IMR-90 (cell line): ENCODE data around the gene GAL3ST2. TPM values are rescaled to one million over a fixed set of nuclear protein-coding genes. Genes with fewer than 3 reads are reported as not detected.
"Not testable (repeated sequence)": the region's sequence is repeated elsewhere in the genome, so short reads cannot be mapped to it uniquely, and the experiment has no call there.

Source experiments
- ATAC-seq: fragments of 200-7000 bp; cut with Tn5 transposase; 2 replicates; pipeline ENCODE4 v1.9.1; 2020; ENCODE audit warnings: low read depth, mild to moderate bottlenecking, moderate library complexity
- BruUV-seq: library from RNA; stranded (reverse); fragments of 400-500 nt; replicated peaks from 2 replicates; lab custom pipeline; 2021; lab: Mats Ljungman, UMichigan
- CTCF ChIA-PET: fragments of 300-600 bp; formaldehyde crosslinking; extraction: SDS; loops from one replicate; lab custom pipeline; 2021; ENCODE audit warnings: antibody characterized with exemption; lab: Yijun Ruan, JAX
- POLR2A ChIA-PET: fragments of 300-600 bp; sonication (Branson Sonifier 250); formaldehyde crosslinking; loops from one replicate; lab custom pipeline; 2022; ENCODE audit warnings: antibody characterized with exemption; ENCODE audit not compliant: unreplicated experiment; lab: Charles Lee
- DNase-seq: peaks from one replicate; pipeline ENCODE4 v3.0.0; 2013
- H2AFZ ChIP-seq: replicated peaks from 2 replicates; pipeline ENCODE3; 2013; ENCODE audit warnings: low read length, mild to moderate bottlenecking; ENCODE audit not compliant: poor library complexity
- H2AK5ac ChIP-seq: 2 replicates; pipeline ENCODE4 v1.6.1; 2013; ENCODE audit warnings: low read depth, low read length, inconsistent platforms
- H2AK9ac ChIP-seq: replicated peaks from 2 replicates; pipeline ENCODE3; 2013; ENCODE audit warnings: mild to moderate bottlenecking, low read depth, low read length, moderate library complexity; ENCODE audit not compliant: poor library complexity
- H2BK120ac ChIP-seq: 2 replicates; pipeline ENCODE4 v1.6.1; 2013; ENCODE audit warnings: low read depth, low read length, inconsistent platforms
- H2BK15ac ChIP-seq: 3 replicates; pipeline ENCODE4 v1.6.1; 2013; ENCODE audit warnings: low read depth, low read length, inconsistent platforms
- H2BK20ac ChIP-seq: 2 replicates; pipeline ENCODE4 v1.6.1; 2013; ENCODE audit warnings: low read depth, mild to moderate bottlenecking, inconsistent platforms, low read length, moderate library complexity
- H2BK5ac ChIP-seq: 2 replicates; pipeline ENCODE4 v1.6.1; 2013; ENCODE audit warnings: mild to moderate bottlenecking, low read depth, low read length, inconsistent platforms; ENCODE audit not compliant: poor library complexity, severe bottlenecking
- H3K14ac ChIP-seq: replicated peaks from 2 replicates; pipeline ENCODE4 v1.6.1; 2013; ENCODE audit warnings: low read depth, low read length, inconsistent platforms
- H3K18ac ChIP-seq: 2 replicates; pipeline ENCODE4 v1.6.1; 2013; ENCODE audit warnings: low read depth, low read length, control low read depth
- H3K23ac ChIP-seq: 2 replicates; pipeline ENCODE4 v1.6.1; 2013; ENCODE audit warnings: low read depth, low read length, inconsistent platforms
- H3K27ac ChIP-seq: 2 replicates; pipeline ENCODE4 v1.5.1; 2013; ENCODE audit warnings: mild to moderate bottlenecking, control low read depth, low read length; ENCODE audit not compliant: insufficient read depth
- H3K27me3 ChIP-seq: 2 replicates; pipeline ENCODE4 v1.6.1; 2013; ENCODE audit warnings: low read length; ENCODE audit not compliant: control insufficient read depth, insufficient read depth
- H3K36me3 ChIP-seq: 2 replicates; pipeline ENCODE4 v1.6.1; 2013; ENCODE audit warnings: low read length, mixed read lengths; ENCODE audit not compliant: control insufficient read depth, insufficient read depth
- H3K4ac ChIP-seq: 2 replicates; pipeline ENCODE4 v1.6.1; 2013; ENCODE audit warnings: low read depth, low read length, inconsistent platforms
- H3K4me1 ChIP-seq: 2 replicates; pipeline ENCODE4 v1.6.1; 2013; ENCODE audit warnings: low read length, mixed read lengths; ENCODE audit not compliant: control insufficient read depth, insufficient read depth
- H3K4me2 ChIP-seq: 2 replicates; pipeline ENCODE4 v1.6.1; 2013; ENCODE audit warnings: low read depth, mild to moderate bottlenecking, control low read depth, low read length, moderate library complexity
- H3K4me3 ChIP-seq: 2 replicates; pipeline ENCODE4 v1.5.1; 2013; ENCODE audit warnings: low read depth, mild to moderate bottlenecking, control low read depth, low read length, moderate library complexity; ENCODE audit not compliant: insufficient read depth
- H3K56ac ChIP-seq: 2 replicates; pipeline ENCODE4 v1.6.1; 2013; ENCODE audit warnings: low read length, inconsistent platforms; ENCODE audit not compliant: insufficient read depth; ENCODE audit errors: extremely low read depth
- H3K79me1 ChIP-seq, 2 experiments: 2 replicates each; pipeline ENCODE4 v1.6.1; 2013; ENCODE audit warnings: low read length in 2 of 2, inconsistent platforms in 1 of 2, low read depth in 1 of 2
- H3K9ac ChIP-seq: 2 replicates; pipeline ENCODE4 v1.6.1; 2013; ENCODE audit warnings: low read depth, low read length, control low read depth
- H3K9me1 ChIP-seq: 2 replicates; pipeline ENCODE4 v1.6.1; 2013; ENCODE audit warnings: low read length, inconsistent platforms; ENCODE audit not compliant: insufficient read depth
- H3K9me3 ChIP-seq: 2 replicates; pipeline ENCODE4 v1.6.1; 2013; ENCODE audit warnings: low read length; ENCODE audit not compliant: control insufficient read depth, insufficient read depth
- H4K20me1 ChIP-seq: 2 replicates; pipeline ENCODE4 v1.6.1; 2013; ENCODE audit warnings: low read length, inconsistent platforms; ENCODE audit not compliant: insufficient read depth
- H4K5ac ChIP-seq: 2 replicates; pipeline ENCODE4 v1.6.1; 2013; ENCODE audit warnings: mild to moderate bottlenecking, low read depth, low read length, control low read depth
- H4K8ac ChIP-seq, 2 experiments: 2 replicates each; pipeline ENCODE4 v1.6.1; 2013; ENCODE audit warnings: low read depth in 2 of 2, low read length in 2 of 2, control low read depth in 1 of 2, inconsistent platforms in 1 of 2
- H4K91ac ChIP-seq: 2 replicates; pipeline ENCODE4 v1.6.1; 2013; ENCODE audit warnings: low read depth, low read length, inconsistent platforms; ENCODE audit not compliant: insufficient read depth
- ELK1 ChIP-seq: fragments of 150-350 bp; IDR thresholded peaks from 2 replicates; pipeline ENCODE4 v1.6.1; 2016; ENCODE audit warnings: low read depth, mild to moderate bottlenecking, low read length, moderate library complexity, borderline replicate concordance
- MAFK ChIP-seq: IDR thresholded peaks from 2 replicates; pipeline ENCODE4 v1.6.1; 2012; ENCODE audit warnings: low read depth, low read length, improper control_type of control experiment
- SMC3 ChIP-seq: fragments of 150-350 bp; IDR thresholded peaks from 2 replicates; pipeline ENCODE4 v1.6.1; 2016; ENCODE audit warnings: low read depth, mild to moderate bottlenecking, antibody characterized with exemption, low read length, moderate library complexity
- USF2 ChIP-seq: fragments of 150-350 bp; IDR thresholded peaks from 2 replicates; pipeline ENCODE4 v1.6.1; 2017; ENCODE audit warnings: mild to moderate bottlenecking, antibody characterized with exemption, low read length, low read depth
- WGBS, 2 experiments: methylation state at CpG; one replicate each; pipeline versions ENCODE4 v1.1.5 to v1.1.7; 2013; ENCODE audit warnings: missing lambda C conversion rate in 2 of 2; ENCODE audit not compliant: insufficient read length in 1 of 2; ENCODE audit errors: extremely low coverage in 2 of 2; 5-methylcytosine and 5-hydroxymethylcytosine counted together
- dilution Hi-C: fragments of 300-500 bp; cut with HindIII; formaldehyde crosslinking; loops from one replicate; pipeline ENCODE4 v1.14.3; 2018; ENCODE audit warnings: low sequenced_read_pairs; ENCODE audit not compliant: unreplicated experiment
- in situ Hi-C: fragments of 300-500 bp; cut with MboI; formaldehyde crosslinking; loops from 3 replicates; pipeline ENCODE4 v1.14.3; 2019; ENCODE audit warnings: low sequenced_read_pairs, inconsistent platforms, mixed read lengths
- intact Hi-C: fragments of 100-400 bp; cut with micrococcal nuclease; formaldehyde crosslinking; loops from 2 replicates; pipeline ENCODE4 v1.10.0; 2022
- polyA plus RNA-seq, 3 experiments: library from polyadenylated mRNA; depleted of rRNA; stranded (reverse); fragments of >200 nt; gene quantifications; 2 replicates each; pipeline ENCODE4 v1.2.3, GENCODE V29; 2012; ENCODE audit warnings: low replicate concordance in 1 of 3
- total RNA-seq: library from RNA; depleted of rRNA; stranded (reverse); fragments of >200 nt; gene quantifications from 2 replicates; pipeline ENCODE4 v1.2.3, GENCODE V29; 2012

GAL3ST2 gene
- total and polyA plus RNA-seq, 2 of the 4 experiments (the other 2 are of a cell fraction), result 0.07 TPM; not detected in 1

GRCh38 chr2:241817126-241817820, 40.7 kb downstream of the GAL3ST2 start (continued):
- TF ChIP-seq USF2, result no peak
- no peak for TF ChIP-seq MAFK
- no peak for TF ChIP-seq SMC3
- no peak for TF ChIP-seq ELK1

GRCh38 chr2:241817821-241818215, 41.2 kb downstream of the GAL3ST2 start:
- H2AK9ac ChIP-seq, H3K9me1 ChIP-seq, H3K56ac ChIP-seq, H4K8ac ChIP-seq, H3K27ac ChIP-seq, H2BK20ac ChIP-seq, H3K36me3 ChIP-seq, H2AK5ac ChIP-seq, H2BK120ac ChIP-seq, H3K14ac ChIP-seq, BruUV-seq, H2BK5ac ChIP-seq, H2BK15ac ChIP-seq, intact Hi-C loops, H3K9me3 ChIP-seq, CTCF ChIA-PET, H3K4me2 ChIP-seq, H3K18ac ChIP-seq, ATAC-seq, H4K20me1 ChIP-seq, DNase-seq, H3K4me3 ChIP-seq, in situ Hi-C loops, H3K79me1 ChIP-seq, H2AFZ ChIP-seq, dilution Hi-C loops, H3K23ac ChIP-seq, H3K4me1 ChIP-seq, H4K5ac ChIP-seq, H4K91ac ChIP-seq, H3K4ac ChIP-seq, H3K9ac ChIP-seq, POLR2A ChIA-PET: not testable (repeated sequence)
- peaks cover 16% of the 10 kb centered on the region; the same call in 1 of the 2 replicates for H3K27me3 ChIP-seq
- no CpG with 5 or more reads among the region's 10 CpGs for WGBS, 2 experiments
